PC-9 (cell line): ENCODE measurements around the gene WNT9B. TPM values are rescaled to one million over a fixed set of nuclear protein-coding genes. Genes with fewer than 3 reads are reported as not detected.

Source experiments
- BruUV-seq: library from RNA; stranded (reverse); fragments of 400-500 nt; replicated peaks from 2 replicates; lab custom pipeline; 2021; lab: Mats Ljungman, UMichigan
- CTCF ChIA-PET: fragments of 300-600 bp; sonication (Branson Sonifier 250); formaldehyde crosslinking; loops from one replicate; lab custom pipeline; 2022; ENCODE audit warnings: antibody characterized with exemption; lab: Charles Lee
- POLR2A ChIA-PET: fragments of 300-600 bp; sonication (Branson Sonifier 250); formaldehyde crosslinking; loops from one replicate; lab custom pipeline; 2022; ENCODE audit warnings: antibody characterized with exemption; ENCODE audit not compliant: unreplicated experiment; lab: Charles Lee
- DNase-seq, 2 experiments: peaks; one replicate each; pipeline versions ENCODE4 v3.0.0 to v3.0.0-alpha.2; 2015 to 2022; ENCODE audit warnings: mixed read lengths in 1 of 2
- H2AFZ ChIP-seq: fragments of 200-600 bp; sonication (generic); 2 replicates; pipeline ENCODE4 v1.8.1; 2017; ENCODE audit warnings: antibody characterized with exemption
- H3F3A ChIP-seq: fragments of 200-600 bp; sonication (generic); 2 replicates; pipeline ENCODE4 v1.8.1; 2017; ENCODE audit warnings: antibody characterized with exemption, mild to moderate bottlenecking, low read depth; ENCODE audit not compliant: insufficient read depth
- H3K27ac ChIP-seq: fragments of 200-600 bp; sonication (generic); 2 replicates; pipeline ENCODE4 v1.6.1; 2016; ENCODE audit warnings: mixed run types
- H3K27me3 ChIP-seq: fragments of 200-600 bp; sonication (generic); 2 replicates; pipeline ENCODE4 v1.6.1; 2016; ENCODE audit warnings: low read depth, mixed run types; ENCODE audit not compliant: insufficient read depth
- H3K36me3 ChIP-seq: fragments of 200-600 bp; sonication (generic); 2 replicates; pipeline ENCODE4 v1.6.1; 2016; ENCODE audit warnings: low read depth, mixed run types
- H3K4me1 ChIP-seq: fragments of 200-600 bp; sonication (generic); replicated peaks from 2 replicates; pipeline ENCODE4 v1.6.1; 2016; ENCODE audit warnings: mixed run types; ENCODE audit not compliant: insufficient read depth
- H3K4me2 ChIP-seq: fragments of 200-600 bp; sonication (generic); 2 replicates; pipeline ENCODE4 v1.6.1; 2017; ENCODE audit warnings: mixed run types
- H3K4me3 ChIP-seq: fragments of 200-600 bp; sonication (generic); 2 replicates; pipeline ENCODE4 v1.6.1; 2016; ENCODE audit warnings: mixed run types
- H3K79me2 ChIP-seq: fragments of 200-600 bp; sonication (generic); 2 replicates; pipeline ENCODE4 v1.6.1; 2017; ENCODE audit warnings: low read depth, mixed run types
- H3K9me2 ChIP-seq: fragments of 200-600 bp; sonication (generic); 2 replicates; pipeline ENCODE4 v1.8.1; 2017; ENCODE audit warnings: mild to moderate bottlenecking; ENCODE audit not compliant: insufficient read depth
- H3K9me3 ChIP-seq: fragments of 200-600 bp; sonication (generic); 2 replicates; pipeline ENCODE4 v1.8.1; 2016; ENCODE audit warnings: low read depth; ENCODE audit not compliant: insufficient read depth
- H4K20me1 ChIP-seq: fragments of 200-600 bp; sonication (generic); 2 replicates; pipeline ENCODE4 v1.8.1; 2017; ENCODE audit not compliant: insufficient read depth
- EZH2 ChIP-seq: fragments of 200-600 bp; sonication (generic); IDR thresholded peaks from 2 replicates; pipeline ENCODE4 v1.8.0; 2017; ENCODE audit warnings: antibody characterized with exemption, low read depth
- intact Hi-C: fragments of 100-400 bp; cut with micrococcal nuclease; formaldehyde crosslinking; loops from one replicate; pipeline ENCODE4 v1.10.0; 2022; ENCODE audit not compliant: unreplicated experiment
- total RNA-seq: library from RNA; stranded (reverse); gene quantifications from 2 replicates; pipeline ENCODE4 v1.2.3, GENCODE V29; 2021
- TF ChIP-seq, protein P1 (sequence below): fragments of 200-600 bp; sonication (generic); conservative IDR thresholded peaks from 2 replicates; pipeline ENCODE4 v1.6.1; 2017; ENCODE audit warnings: mixed run types, antibody characterized with exemption, mild to moderate bottlenecking, moderate library complexity

Gene WNT9B
- total RNA-seq, 1 experiment from 2014 or later: not detected

DNA sequence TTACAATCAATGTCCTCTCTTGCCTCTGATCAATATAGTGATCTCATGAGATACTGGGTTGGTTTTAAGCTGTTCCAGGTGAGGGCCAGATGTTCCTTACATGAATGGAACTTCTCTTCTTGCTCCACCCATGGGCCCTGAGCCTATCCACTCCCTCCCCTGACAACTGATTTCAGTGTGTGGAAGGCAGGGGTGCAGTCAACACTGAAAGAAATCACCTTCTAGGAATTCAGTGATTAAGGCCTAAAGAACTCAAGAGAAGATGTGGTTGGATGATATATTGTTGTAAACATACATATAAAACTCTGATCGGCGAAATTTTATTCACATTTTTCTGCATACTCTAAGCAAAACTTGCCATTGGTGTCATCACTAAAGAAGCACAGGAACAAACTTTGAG, 64.8 kb downstream of the WNT9B start:
- no peaks in the 10 kb centered on the region for H3K36me3 ChIP-seq
- no peak for DNase-seq
- H3K4me3 ChIP-seq: no peak overlapping the region
- intact Hi-C loops: no loop called here
- no peak overlapping the region for H3K27ac ChIP-seq
- TF ChIP-seq, protein P1, sequence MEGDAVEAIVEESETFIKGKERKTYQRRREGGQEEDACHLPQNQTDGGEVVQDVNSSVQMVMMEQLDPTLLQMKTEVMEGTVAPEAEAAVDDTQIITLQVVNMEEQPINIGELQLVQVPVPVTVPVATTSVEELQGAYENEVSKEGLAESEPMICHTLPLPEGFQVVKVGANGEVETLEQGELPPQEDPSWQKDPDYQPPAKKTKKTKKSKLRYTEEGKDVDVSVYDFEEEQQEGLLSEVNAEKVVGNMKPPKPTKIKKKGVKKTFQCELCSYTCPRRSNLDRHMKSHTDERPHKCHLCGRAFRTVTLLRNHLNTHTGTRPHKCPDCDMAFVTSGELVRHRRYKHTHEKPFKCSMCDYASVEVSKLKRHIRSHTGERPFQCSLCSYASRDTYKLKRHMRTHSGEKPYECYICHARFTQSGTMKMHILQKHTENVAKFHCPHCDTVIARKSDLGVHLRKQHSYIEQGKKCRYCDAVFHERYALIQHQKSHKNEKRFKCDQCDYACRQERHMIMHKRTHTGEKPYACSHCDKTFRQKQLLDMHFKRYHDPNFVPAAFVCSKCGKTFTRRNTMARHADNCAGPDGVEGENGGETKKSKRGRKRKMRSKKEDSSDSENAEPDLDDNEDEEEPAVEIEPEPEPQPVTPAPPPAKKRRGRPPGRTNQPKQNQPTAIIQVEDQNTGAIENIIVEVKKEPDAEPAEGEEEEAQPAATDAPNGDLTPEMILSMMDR: no peak
- no peak for TF ChIP-seq EZH2
- POLR2A ChIA-PET: no interaction called here
- H3K4me2 ChIP-seq: no peak overlapping the region
- 0 out of 2 replicates have a peak, but pooled peaks cover 6% of the 10 kb centered on the region for H3K27me3 ChIP-seq
- H3F3A ChIP-seq: no peaks in the 10 kb centered on the region
- no peaks in the 10 kb centered on the region for H4K20me1 ChIP-seq
- no peak overlapping the region for H2AFZ ChIP-seq
- no TSS peak for BruUV-seq
- 0 out of 2 replicates have a peak, but pooled peaks cover 5% of the 10 kb centered on the region for H3K4me1 ChIP-seq
- H3K79me2 ChIP-seq: no peaks in the 10 kb centered on the region
- no peaks in the 10 kb centered on the region for H3K9me3 ChIP-seq
- CTCF ChIA-PET: no interaction called here
- H3K9me2 ChIP-seq: no peaks in the 10 kb centered on the region

DNA sequence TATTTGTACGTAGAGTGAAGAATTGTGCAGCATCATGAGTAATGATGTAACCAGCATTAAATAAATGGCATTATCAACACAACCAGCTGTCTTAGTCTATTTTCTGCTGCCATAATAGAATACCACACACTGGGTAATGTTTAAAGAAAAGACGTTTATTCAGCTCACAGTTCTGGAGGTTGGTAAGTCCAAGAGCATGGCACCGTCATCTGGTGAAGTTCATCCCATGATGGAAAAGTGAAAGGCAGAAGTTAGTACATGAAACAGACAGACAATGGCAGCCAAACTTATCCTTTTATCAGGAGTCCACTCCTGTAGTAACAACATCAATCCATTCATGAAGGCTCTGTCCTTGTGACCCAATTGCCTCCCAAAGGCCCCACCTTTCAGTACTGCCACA, 65.2 kb downstream of the WNT9B start:
- Histone ChIP-seq H3K79me2 (0 out of 2 replicates have a peak, but pooled peaks cover under 1% of the 10 kb centered on the region), H3K9me3 (no peaks in the 10 kb centered on the region), H3K36me3 (no peaks in the 10 kb centered on the region), H3K9me2 (no peaks in the 10 kb centered on the region), H3F3A (no peaks in the 10 kb centered on the region), H4K20me1 (no peaks in the 10 kb centered on the region), H2AFZ (no peak overlapping the region), H3K4me3 (no peak overlapping the region), H3K27me3 (0 out of 2 replicates have a peak, but pooled peaks cover 6% of the 10 kb centered on the region), H3K27ac (no peak overlapping the region), H3K4me1 (0 out of 2 replicates have a peak, but pooled peaks cover 5% of the 10 kb centered on the region), H3K4me2 (no peak overlapping the region)
- intact Hi-C loops: no loop called here
- BruUV-seq: no TSS peak
- ChIA-PET CTCF (no interaction called here), POLR2A (no interaction called here)
- TF ChIP-seq, protein P1: no peak
- no peak for TF ChIP-seq EZH2
- no peak for DNase-seq

DNA sequence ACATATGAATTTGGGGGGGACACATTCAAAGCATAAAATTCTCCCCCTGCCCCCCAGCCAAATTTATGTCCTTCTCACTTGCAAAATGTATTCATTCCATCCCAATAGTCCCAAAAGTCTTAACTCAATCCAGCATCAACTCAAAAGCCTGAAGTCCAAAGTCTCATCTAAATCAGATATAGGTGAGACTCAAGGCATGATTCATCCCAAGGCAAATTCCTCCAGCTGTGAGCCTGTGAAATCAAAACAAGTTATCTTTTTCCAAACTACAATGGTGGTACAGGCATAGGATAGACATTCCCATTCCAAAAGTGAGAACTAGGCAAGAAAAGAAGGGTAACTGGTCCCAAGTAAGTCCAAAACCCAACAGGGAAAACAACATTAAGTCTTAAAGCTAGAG, 65.7 kb downstream of the WNT9B start:
- H3K9me3 ChIP-seq: no peaks in the 10 kb centered on the region
- no peak overlapping the region for H3K27ac ChIP-seq
- POLR2A ChIA-PET: no interaction called here
- H3K9me2 ChIP-seq: no peaks in the 10 kb centered on the region
- CTCF ChIA-PET: no interaction called here
- peaks cover 4% of the 10 kb centered on the region; the same call in 1 of the 2 replicates for H3K79me2 ChIP-seq
- H3K27me3 ChIP-seq: 0 out of 2 replicates have a peak, but pooled peaks cover 6% of the 10 kb centered on the region
- BruUV-seq: no TSS peak
- no peaks in the 10 kb centered on the region for H3K36me3 ChIP-seq
- H3K4me1 ChIP-seq: 0 out of 2 replicates have a peak, but pooled peaks cover 5% of the 10 kb centered on the region
- no peak overlapping the region for H3K4me2 ChIP-seq
- DNase-seq: no peak
- no peak for TF ChIP-seq EZH2
- TF ChIP-seq, protein P1: no peak
- no peaks in the 10 kb centered on the region for H4K20me1 ChIP-seq
- intact Hi-C loops: no loop called here
- no peak overlapping the region for H2AFZ ChIP-seq
- no peak overlapping the region for H3K4me3 ChIP-seq
- H3F3A ChIP-seq: no peaks in the 10 kb centered on the region
